ENCODE results near the gene LUZP1. TPM values are rescaled to one million over a fixed set of nuclear protein-coding genes. Genes with fewer than 3 reads are reported as not detected.

LUZP1 gene
- total and polyA plus RNA-seq, 12 donors, result 7.1 to 65.3 (median 26.5) TPM

GRCh38 chr1:23116216-23116836 is 52.3 kb downstream of the LUZP1 start:
- TF ChIP-seq CTCF (IDR thresholded peaks at IDR 0.05) (no peak), POLR2A (IDR thresholded peaks at IDR 0.05) (no peak)
- DNase-seq, result no peak
- peak overlapping the region in 2 of 5 donors; percentile 8 to 60 for H3K27ac ChIP-seq
- H3K4me3 ChIP-seq, result no peak overlapping the region
- WGBS, 4 donors, result 64 to 68% (median 66%) methylated on average over 6 of the region's 6 CpGs
- no peaks in the 10 kb centered on the region for H3K27me3 ChIP-seq
- H3K9me3 ChIP-seq (replicated peaks in 1 of 3), result no peaks in the 10 kb centered on the region
- H3K36me3 ChIP-seq (replicated peaks in 1 of 2), result no peaks in the 10 kb centered on the region
- intact Hi-C loops (cut with DNase I), result no loop called here
- peaks cover 37 to 91% of the 10 kb centered on the region in 2 donors for H3K4me1 ChIP-seq (replicated peaks in 1 of 2)

GRCh38 chr1:23114424-23115079 is 54.1 kb downstream of the LUZP1 start:
- Histone ChIP-seq H3K4me3 (no peak overlapping the region), H3K4me1 (replicated peaks in 1 of 2) (peaks cover 42 to 91% of the 10 kb centered on the region in 2 donors), H3K9me3 (replicated peaks in 1 of 3) (no peaks in the 10 kb centered on the region), H3K36me3 (replicated peaks in 1 of 2) (no peaks in the 10 kb centered on the region), H3K27ac (peak overlapping the region in 3 of 5 donors; percentile 1 to 60 (median 6)), H3K27me3 (no peaks in the 10 kb centered on the region)
- intact Hi-C loops (cut with DNase I), result no loop called here
- no peak for DNase-seq
- TF ChIP-seq POLR2A (IDR thresholded peaks at IDR 0.05) (no peak), CTCF (IDR thresholded peaks at IDR 0.05) (no peak)
- 58 to 73% (median 67%) methylated on average over 6 of the region's 6 CpGs for WGBS, 4 donors

GRCh38 chr1:23111600-23112535 is 56.8 kb downstream of the LUZP1 start:
- peaks cover 47 to 86% of the 10 kb centered on the region in 2 donors for H3K4me1 ChIP-seq (replicated peaks in 1 of 2)
- no peak for DNase-seq
- H3K27me3 ChIP-seq, result no peaks in the 10 kb centered on the region
- TF ChIP-seq CTCF (IDR thresholded peaks at IDR 0.05) (no peak), POLR2A (IDR thresholded peaks at IDR 0.05) (no peak)
- H3K4me3 ChIP-seq, result no peak overlapping the region
- intact Hi-C loops (cut with DNase I), result no loop called here
- 78 to 82% (median 82%) methylated on average over 6 of the region's 6 CpGs for WGBS, 4 donors
- peak overlapping the region in 1 of 5 donors; percentile 6 for H3K27ac ChIP-seq
- peaks cover 0 to 8% of the 10 kb centered on the region in 2 donors for H3K36me3 ChIP-seq (replicated peaks in 1 of 2)
- H3K9me3 ChIP-seq (replicated peaks in 1 of 3), result no peaks in the 10 kb centered on the region

- no peaks in the 10 kb centered on the region for H3K27me3 ChIP-seq
- TF ChIP-seq POLR2A (IDR thresholded peaks at IDR 0.05) (no peak), CTCF (IDR thresholded peaks at IDR 0.05) (no peak)
- WGBS, 4 donors, result 91 to 100% (median 97%) methylated on average over 5 of the region's 5 CpGs
- DNase-seq, result no peak
- intact Hi-C loops (cut with DNase I), result no loop called here
- peaks cover 39 to 71% of the 10 kb centered on the region in 2 donors for H3K4me1 ChIP-seq (replicated peaks in 1 of 2)
- no peak overlapping the region for H3K4me3 ChIP-seq
- no peaks in the 10 kb centered on the region for H3K9me3 ChIP-seq (replicated peaks in 1 of 3)
- H3K27ac ChIP-seq, result peak overlapping the region in 4 of 5 donors; percentile 4 to 45 (median 33)
- peaks cover 0 to 8% of the 10 kb centered on the region in 2 donors for H3K36me3 ChIP-seq (replicated peaks in 1 of 2)
These were observed 58.3 kb downstream of the LUZP1 start for GRCh38 chr1:23110391-23110790.

Data from adrenal gland (tissue), 12 donors.